NOMO-1 treated with DMSO at 0.1 percent for 48 hours (cell line): ENCODE measurements around the gene KCNK5.

Experiments used
- DNase-seq: peaks from one replicate; lab custom pipeline; 2025; ENCODE audit not compliant: unreplicated experiment; lab: John Stamatoyannopoulos, UW

KCNK5 gene

GRCh38 chr6:39143238-39143930, 85.9 kb downstream of the KCNK5 start:
- DNase-seq = no peak

- no peak for DNase-seq
Observed at GRCh38 chr6:39140556-39141167, 88.6 kb downstream of the KCNK5 start.
